ENCODE measurements around the gene SMAD3. TPM values are rescaled to one million over a fixed set of nuclear protein-coding genes. Genes with fewer than 3 reads are reported as not detected.

SMAD3 gene
- total RNA-seq, 6 experiments from 2014 or later: 9.2 to 34.0 (median 14.4) TPM

DNA sequence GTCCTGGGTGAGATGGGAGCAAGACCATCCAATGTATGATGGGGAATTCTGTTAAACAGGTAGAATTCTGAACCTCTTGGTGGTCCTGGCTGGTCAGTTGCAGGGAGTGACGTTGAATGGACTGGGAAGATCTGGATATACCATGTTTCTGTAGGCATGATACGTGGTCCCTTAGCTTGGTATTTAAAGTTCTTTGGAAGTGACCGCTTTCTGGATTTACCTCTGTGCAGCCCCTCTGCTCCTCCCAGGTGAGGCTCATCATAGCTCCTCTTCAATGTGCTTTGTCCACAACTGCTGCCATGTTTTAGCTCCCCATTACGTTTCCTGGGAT, 37.2 kb downstream of the SMAD3 start:
- H3K4me1 ChIP-seq: peaks cover 0 to 37% (median 16%) of the 10 kb centered on the region in 4 donors
- ATAC-seq: no peak
- DNase-seq: no peak
- 95% methylated on average over 3 of the region's 4 CpGs for WGBS (ENCODE audit: insufficient coverage, low coverage, low lambda C conversion rate, missing lambda C conversion rate)
- H3K4me3 ChIP-seq: no peak overlapping the region
- H3K36me3 ChIP-seq: no peaks in the 10 kb centered on the region
- TF ChIP-seq POLR2A (IDR thresholded peaks at IDR 0.05): no peak
- no peak for TF ChIP-seq CTCF (IDR thresholded peaks at IDR 0.05)
- no peak overlapping the region for H3K27ac ChIP-seq
- intact Hi-C loops (cut with DNase I): no loop called here
- H3K9me3 ChIP-seq: no peaks in the 10 kb centered on the region
- H3K27me3 ChIP-seq: no peaks in the 10 kb centered on the region

- WGBS (ENCODE audit: insufficient coverage, low coverage, low lambda C conversion rate, missing lambda C conversion rate): 88% methylated on average over 4 of the region's 4 CpGs
- no peaks in the 10 kb centered on the region for H3K27me3 ChIP-seq
- DNase-seq (no peak), ATAC-seq (no peak)
- H3K27ac ChIP-seq: no peak overlapping the region
- no peaks in the 10 kb centered on the region for H3K36me3 ChIP-seq
- no peak overlapping the region for H3K4me3 ChIP-seq
- TF ChIP-seq POLR2A (IDR thresholded peaks at IDR 0.05) (no peak), CTCF (IDR thresholded peaks at IDR 0.05) (no peak)
- intact Hi-C loops (cut with DNase I): no loop called here
- H3K4me1 ChIP-seq: peaks cover 0 to 35% (median 16%) of the 10 kb centered on the region in 4 donors
- H3K9me3 ChIP-seq: no peaks in the 10 kb centered on the region
Observed at GRCh38 chr15:67103021-67103420, 37.6 kb downstream of the SMAD3 start.

DNA sequence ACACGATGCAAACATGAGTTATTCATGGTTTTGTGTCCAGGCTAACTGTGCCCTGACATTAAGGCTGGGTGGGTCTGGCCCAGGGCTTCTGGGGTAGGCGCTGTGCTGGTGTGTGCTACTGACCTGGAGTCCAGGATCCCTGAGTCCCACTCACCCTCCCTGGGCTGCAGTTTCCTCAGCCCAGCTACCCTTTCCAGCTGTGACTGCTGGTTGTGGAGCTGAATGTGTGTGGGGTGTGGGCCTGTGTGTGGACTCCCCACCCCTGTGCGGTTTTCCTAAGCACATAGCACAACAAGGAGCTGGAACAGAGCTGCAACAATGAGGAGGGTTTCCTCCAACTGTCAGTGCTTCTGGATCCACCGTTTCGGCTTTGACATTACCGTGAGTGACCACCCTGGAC, 38.0 kb downstream of the SMAD3 start:
- H3K27me3 ChIP-seq: no peaks in the 10 kb centered on the region
- H3K4me3 ChIP-seq: no peak overlapping the region
- no peaks in the 10 kb centered on the region for H3K36me3 ChIP-seq
- H3K4me1 ChIP-seq: peaks cover 0 to 34% (median 15%) of the 10 kb centered on the region in 4 donors
- intact Hi-C loops (cut with DNase I): no loop called here
- no peak overlapping the region for H3K27ac ChIP-seq
- no peak for TF ChIP-seq CTCF (IDR thresholded peaks at IDR 0.05)
- no peak for TF ChIP-seq POLR2A (IDR thresholded peaks at IDR 0.05)
- H3K9me3 ChIP-seq: no peaks in the 10 kb centered on the region
- 79% methylated on average over 3 of the region's 6 CpGs for WGBS (ENCODE audit: insufficient coverage, low coverage, low lambda C conversion rate, missing lambda C conversion rate)
- DNase-seq (no peak), ATAC-seq (no peak)

GRCh38 chr15:67103869-67104268, 38.5 kb downstream of the SMAD3 start:
- Histone ChIP-seq H3K27ac (no peak overlapping the region), H3K27me3 (no peaks in the 10 kb centered on the region), H3K36me3 (no peaks in the 10 kb centered on the region), H3K4me1 (peaks cover 0 to 34% (median 13%) of the 10 kb centered on the region in 4 donors), H3K4me3 (no peak overlapping the region), H3K9me3 (no peaks in the 10 kb centered on the region)
- DNase-seq (no peak), ATAC-seq (no peak)
- intact Hi-C loops (cut with DNase I): no loop called here
- WGBS (ENCODE audit: insufficient coverage, low coverage, low lambda C conversion rate, missing lambda C conversion rate): 57% methylated on average over 11 of the region's 11 CpGs
- TF ChIP-seq CTCF (IDR thresholded peaks at IDR 0.05) (no peak), POLR2A (IDR thresholded peaks at IDR 0.05) (no peak)

DNA sequence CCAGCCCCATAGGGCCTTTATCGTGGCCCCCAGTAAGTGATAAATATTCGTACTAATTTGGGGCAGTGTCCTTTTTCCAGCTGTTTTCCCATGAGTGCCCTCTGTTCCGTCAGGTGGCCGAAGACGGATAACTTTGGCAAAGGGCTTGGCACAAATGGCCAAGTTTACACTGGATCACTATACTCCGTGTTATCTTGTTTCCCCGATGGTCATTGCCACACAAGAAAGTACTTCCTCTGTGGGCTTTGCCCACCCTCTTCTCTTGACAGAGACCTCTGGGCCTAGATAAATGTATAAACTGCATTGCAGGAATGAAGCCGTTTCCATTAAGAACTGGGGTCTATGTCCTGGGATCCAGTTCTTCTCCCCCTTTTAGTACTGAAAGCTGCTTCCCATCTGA, 39.1 kb downstream of the SMAD3 start:
- ATAC-seq (peak; percentile 33 to 70 (median 60)), DNase-seq (no peak)
- Histone ChIP-seq H3K9me3 (no peaks in the 10 kb centered on the region), H3K4me3 (no peak overlapping the region), H3K36me3 (no peaks in the 10 kb centered on the region), H3K27me3 (no peaks in the 10 kb centered on the region), H3K4me1 (peaks cover 0 to 34% (median 14%) of the 10 kb centered on the region in 4 donors), H3K27ac (peak overlapping the region in 1 of 3 donors; percentile 24)
- WGBS (ENCODE audit: insufficient coverage, low coverage, low lambda C conversion rate, missing lambda C conversion rate): 15% methylated on average over 8 of the region's 8 CpGs
- TF ChIP-seq POLR2A (IDR thresholded peaks at IDR 0.05) (no peak), CTCF (IDR thresholded peaks at IDR 0.05) (no peak)
- intact Hi-C loops (cut with DNase I): no loop called here
